HepG2 (cell line): ENCODE data around the gene SUN5. TPM values are rescaled to one million over a fixed set of nuclear protein-coding genes. Genes with fewer than 3 reads are reported as not detected.

ENCODE experiments used
- CEBPZ ChIP-seq: IDR thresholded peaks from 2 replicates; pipeline ENCODE4 v1.6.1; 2012; ENCODE audit warnings: low read length, improper control_type of control experiment
- DPF2 ChIP-seq: sonication (generic); formaldehyde crosslinking; IDR thresholded peaks from 2 replicates; pipeline ENCODE4 v1.4.0; 2020; ENCODE audit warnings: mild to moderate bottlenecking, low read depth, missing genetic modification reagents, borderline replicate concordance
- FOXA3 ChIP-seq: IDR thresholded peaks from 2 replicates; pipeline ENCODE4 v1.6.1; 2016; ENCODE audit warnings: missing genetic modification reagents, missing compliant biosample characterization
- HNF4A ChIP-seq: sonication (generic); formaldehyde crosslinking; IDR thresholded peaks from 2 replicates; pipeline ENCODE4 v1.4.0; 2020; ENCODE audit warnings: missing genetic modification reagents
- HNRNPLL ChIP-seq: fragments of 200-400 bp; formaldehyde crosslinking; IDR thresholded peaks from 2 replicates; pipeline ENCODE4 v1.6.1; 2017; ENCODE audit warnings: mild to moderate bottlenecking, low read depth, low read length; ENCODE audit not compliant: poor library complexity, severe bottlenecking
- MTA3 ChIP-seq: sonication (generic); formaldehyde crosslinking; IDR thresholded peaks from 2 replicates; pipeline ENCODE4 v1.4.0; 2020; ENCODE audit warnings: missing genetic modification reagents
- PRPF4 ChIP-seq: fragments of 200-400 bp; formaldehyde crosslinking; IDR thresholded peaks from 2 replicates; pipeline ENCODE4 v1.6.1; 2016; ENCODE audit warnings: low read length, low read depth; ENCODE audit not compliant: poor library complexity, severe bottlenecking
- REPIN1 ChIP-seq: sonication (generic); formaldehyde crosslinking; IDR thresholded peaks from 2 replicates; pipeline ENCODE4 v1.8.0; 2022; ENCODE audit warnings: missing genetic modification reagents, low read depth, mild to moderate bottlenecking, borderline replicate concordance
- STAT6 ChIP-seq: sonication (generic); formaldehyde crosslinking; IDR thresholded peaks from 2 replicates; pipeline ENCODE4 v1.4.0; 2020; ENCODE audit warnings: missing genetic modification reagents, mild to moderate bottlenecking, borderline replicate concordance
- TAF15 ChIP-seq: fragments of 200-400 bp; formaldehyde crosslinking; IDR thresholded peaks from one replicate; pipeline ENCODE4 v1.6.1; 2018; ENCODE audit warnings: mild to moderate bottlenecking, low read depth, low read length; ENCODE audit not compliant: poor library complexity, severe bottlenecking
- U2AF1 ChIP-seq: fragments of 200-400 bp; formaldehyde crosslinking; optimal IDR thresholded peaks from 2 replicates; pipeline ENCODE3; 2017; ENCODE audit warnings: mild to moderate bottlenecking, low read depth, low read length
- ZFYVE20 ChIP-seq: sonication (generic); formaldehyde crosslinking; IDR thresholded peaks from 2 replicates; pipeline ENCODE4 v1.8.0; 2023; ENCODE audit warnings: low read depth, mild to moderate bottlenecking, moderate library complexity, missing genetic modification reagents, borderline replicate concordance
- ZNF407 ChIP-seq: sonication (generic); formaldehyde crosslinking; IDR thresholded peaks from one replicate; pipeline ENCODE4 v1.5.1; 2020; ENCODE audit warnings: mild to moderate bottlenecking, missing genetic modification reagents; ENCODE audit errors: not compliant biosample characterization
- ZNF430 ChIP-seq: sonication (generic); formaldehyde crosslinking; IDR thresholded peaks from 2 replicates; pipeline ENCODE4 v1.9.0; 2021; ENCODE audit warnings: mild to moderate bottlenecking, missing genetic modification reagents
- ZNF772 ChIP-seq: sonication (generic); formaldehyde crosslinking; IDR thresholded peaks from 2 replicates; pipeline ENCODE4 v1.5.0; 2020; ENCODE audit warnings: mild to moderate bottlenecking, missing genetic modification reagents
- polyA plus RNA-seq, 8 experiments: library from polyadenylated mRNA; depleted of rRNA in 3 of 8; stranded (reverse) in 7 of 8; unstranded in 1 of 8; fragments of >200 nt; fragmentation: Illumina TruSeq in 4 of 8; extraction: Trizol in 4 of 8; gene quantifications; 2 replicates each; pipeline versions ENCODE4 v1.2.1 to v1.2.3, GENCODE V29; 2011 to 2016; ENCODE audit warnings: low read depth in 4 of 8, missing spikeins in 1 of 8, mixed read lengths in 1 of 8; ENCODE audit not compliant: insufficient read depth in 1 of 8
- total RNA-seq, 5 experiments: library from RNA; depleted of rRNA; stranded (reverse); fragments of >200 nt; fragmentation: Illumina TruSeq; extraction: Trizol; gene quantifications; 2 replicates each; pipeline ENCODE4 v1.2.3, GENCODE V29; 2016; ENCODE audit warnings: low read depth in 1 of 5

The SUN5 gene
- total and polyA plus RNA-seq, 2 of the 13 experiments (the other 11 are each of a cell fraction or from before 2014, with no cell fraction given): not detected

GRCh38 chr20:33043731-33044181 is 39.5 kb upstream of the SUN5 start (continued):
- TF ChIP-seq TAF15: no peak
- no peak for TF ChIP-seq REPIN1
- TF ChIP-seq CEBPZ: no peak
- TF ChIP-seq ZFYVE20 (CRISPR knock-in tag): no peak
- no peak for TF ChIP-seq MTA3 (CRISPR knock-in tag)
- 0 out of 2 replicates have a peak, but pooled peaks have one; percentile 66 for TF ChIP-seq STAT6
- TF ChIP-seq HNRNPLL: no peak
- TF ChIP-seq DPF2 (CRISPR knock-in tag): peak; percentile 73; the same call in 1 of the 2 replicates
- peak; percentile 92 for TF ChIP-seq HNF4A (CRISPR knock-in tag)
- no peak for TF ChIP-seq ZNF407 (CRISPR knock-in tag)
- no peak for TF ChIP-seq U2AF1
- no peak for TF ChIP-seq ZNF430
- no peak for TF ChIP-seq PRPF4
- TF ChIP-seq ZNF772 (CRISPR knock-in tag): no peak
- TF ChIP-seq FOXA3 (CRISPR knock-in tag): peak; percentile 1; the same call in 1 of the 2 replicates
